OCI-LY7 (cell line): ENCODE results near the gene MSANTD7.

ENCODE experiments used
- EZH2phosphoT487 ChIP-seq: fragments of 200-600 bp; sonication (generic); IDR thresholded peaks from 2 replicates; pipeline ENCODE4 v1.6.1; 2018; ENCODE audit warnings: low read depth, borderline replicate concordance, mild to moderate bottlenecking, mixed run types, antibody characterized with exemption, low read length, moderate library complexity, mixed read lengths
- TF ChIP-seq, protein P1 (sequence below): fragments of 200-600 bp; sonication (generic); conservative IDR thresholded peaks from 2 replicates; pipeline ENCODE4 v1.5.1; 2014; ENCODE audit warnings: mild to moderate bottlenecking, antibody characterized with exemption, low read length, moderate library complexity, mixed read lengths

DNA sequence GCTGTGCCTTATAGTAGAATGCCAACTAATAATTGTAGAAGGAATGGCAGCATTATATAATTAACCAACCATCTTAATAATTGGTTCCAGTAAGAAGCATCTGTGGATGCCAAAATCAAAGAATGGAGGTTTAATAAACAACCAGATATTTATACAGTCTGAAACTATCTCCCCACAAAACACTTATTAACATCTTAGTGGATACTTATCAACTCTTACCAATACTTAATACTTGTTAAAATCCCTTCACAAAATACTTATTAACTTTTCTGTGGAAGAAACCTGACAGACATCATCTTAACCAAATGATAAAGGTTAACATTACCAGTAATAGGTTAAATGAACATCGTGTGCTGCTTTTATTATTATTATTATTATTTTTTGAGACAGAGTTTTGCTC lies 34.3 kb upstream of the MSANTD7 start:
- TF ChIP-seq, protein P1, sequence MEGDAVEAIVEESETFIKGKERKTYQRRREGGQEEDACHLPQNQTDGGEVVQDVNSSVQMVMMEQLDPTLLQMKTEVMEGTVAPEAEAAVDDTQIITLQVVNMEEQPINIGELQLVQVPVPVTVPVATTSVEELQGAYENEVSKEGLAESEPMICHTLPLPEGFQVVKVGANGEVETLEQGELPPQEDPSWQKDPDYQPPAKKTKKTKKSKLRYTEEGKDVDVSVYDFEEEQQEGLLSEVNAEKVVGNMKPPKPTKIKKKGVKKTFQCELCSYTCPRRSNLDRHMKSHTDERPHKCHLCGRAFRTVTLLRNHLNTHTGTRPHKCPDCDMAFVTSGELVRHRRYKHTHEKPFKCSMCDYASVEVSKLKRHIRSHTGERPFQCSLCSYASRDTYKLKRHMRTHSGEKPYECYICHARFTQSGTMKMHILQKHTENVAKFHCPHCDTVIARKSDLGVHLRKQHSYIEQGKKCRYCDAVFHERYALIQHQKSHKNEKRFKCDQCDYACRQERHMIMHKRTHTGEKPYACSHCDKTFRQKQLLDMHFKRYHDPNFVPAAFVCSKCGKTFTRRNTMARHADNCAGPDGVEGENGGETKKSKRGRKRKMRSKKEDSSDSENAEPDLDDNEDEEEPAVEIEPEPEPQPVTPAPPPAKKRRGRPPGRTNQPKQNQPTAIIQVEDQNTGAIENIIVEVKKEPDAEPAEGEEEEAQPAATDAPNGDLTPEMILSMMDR: no peak
- TF ChIP-seq EZH2phosphoT487: no peak
